ENCODE data around the gene ANKH.
A peak's percentile ranks its signal among the peaks of the same experiment; 100 is the strongest.

DNA sequence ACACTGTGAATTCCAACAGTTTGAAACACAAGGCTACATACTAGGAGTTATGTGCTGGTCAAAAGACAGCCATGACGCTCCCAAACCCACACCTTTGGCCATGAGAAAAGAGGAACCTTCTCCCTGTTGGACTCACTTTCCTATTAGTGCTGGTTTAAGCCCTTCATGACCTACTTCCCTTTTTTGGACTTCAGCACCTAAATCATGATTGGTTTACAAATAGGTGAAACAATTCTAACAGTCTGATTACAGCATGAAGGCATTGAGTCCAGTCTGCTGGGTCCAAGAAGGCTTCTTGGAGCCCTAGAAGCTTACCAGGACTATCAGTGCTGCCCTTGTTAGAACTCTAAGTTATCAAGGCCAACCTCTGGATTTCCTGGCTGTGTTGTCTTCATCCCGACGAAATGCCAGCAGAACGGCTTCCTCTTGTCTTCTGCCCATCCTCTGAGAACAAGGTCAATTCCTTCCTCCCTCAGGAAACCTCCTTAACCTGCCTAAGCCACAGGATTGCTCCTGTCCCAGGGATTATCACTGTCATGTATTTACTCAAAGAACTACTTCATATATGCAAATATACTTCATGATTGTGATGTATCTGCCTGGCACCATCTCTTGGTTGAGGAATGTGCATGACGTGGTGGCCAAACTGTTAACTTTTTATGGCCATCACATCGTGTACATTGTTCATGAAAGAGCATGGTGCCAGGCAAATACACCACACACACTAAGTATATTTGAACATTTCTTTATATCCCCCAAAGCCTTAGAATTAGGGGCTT lies 83.6 kb downstream of the ANKH start:
- TF ChIP-seq, protein P1, sequence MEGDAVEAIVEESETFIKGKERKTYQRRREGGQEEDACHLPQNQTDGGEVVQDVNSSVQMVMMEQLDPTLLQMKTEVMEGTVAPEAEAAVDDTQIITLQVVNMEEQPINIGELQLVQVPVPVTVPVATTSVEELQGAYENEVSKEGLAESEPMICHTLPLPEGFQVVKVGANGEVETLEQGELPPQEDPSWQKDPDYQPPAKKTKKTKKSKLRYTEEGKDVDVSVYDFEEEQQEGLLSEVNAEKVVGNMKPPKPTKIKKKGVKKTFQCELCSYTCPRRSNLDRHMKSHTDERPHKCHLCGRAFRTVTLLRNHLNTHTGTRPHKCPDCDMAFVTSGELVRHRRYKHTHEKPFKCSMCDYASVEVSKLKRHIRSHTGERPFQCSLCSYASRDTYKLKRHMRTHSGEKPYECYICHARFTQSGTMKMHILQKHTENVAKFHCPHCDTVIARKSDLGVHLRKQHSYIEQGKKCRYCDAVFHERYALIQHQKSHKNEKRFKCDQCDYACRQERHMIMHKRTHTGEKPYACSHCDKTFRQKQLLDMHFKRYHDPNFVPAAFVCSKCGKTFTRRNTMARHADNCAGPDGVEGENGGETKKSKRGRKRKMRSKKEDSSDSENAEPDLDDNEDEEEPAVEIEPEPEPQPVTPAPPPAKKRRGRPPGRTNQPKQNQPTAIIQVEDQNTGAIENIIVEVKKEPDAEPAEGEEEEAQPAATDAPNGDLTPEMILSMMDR (IDR thresholded peaks at IDR 0.05; ENCODE audit: low read depth, low read length, missing input control), result no peak
- TF ChIP-seq FOXA1 (IDR thresholded peaks at IDR 0.05), result no peak
- TF ChIP-seq YY1 (IDR thresholded peaks at IDR 0.05), result no peak
- TF ChIP-seq, protein P2, sequence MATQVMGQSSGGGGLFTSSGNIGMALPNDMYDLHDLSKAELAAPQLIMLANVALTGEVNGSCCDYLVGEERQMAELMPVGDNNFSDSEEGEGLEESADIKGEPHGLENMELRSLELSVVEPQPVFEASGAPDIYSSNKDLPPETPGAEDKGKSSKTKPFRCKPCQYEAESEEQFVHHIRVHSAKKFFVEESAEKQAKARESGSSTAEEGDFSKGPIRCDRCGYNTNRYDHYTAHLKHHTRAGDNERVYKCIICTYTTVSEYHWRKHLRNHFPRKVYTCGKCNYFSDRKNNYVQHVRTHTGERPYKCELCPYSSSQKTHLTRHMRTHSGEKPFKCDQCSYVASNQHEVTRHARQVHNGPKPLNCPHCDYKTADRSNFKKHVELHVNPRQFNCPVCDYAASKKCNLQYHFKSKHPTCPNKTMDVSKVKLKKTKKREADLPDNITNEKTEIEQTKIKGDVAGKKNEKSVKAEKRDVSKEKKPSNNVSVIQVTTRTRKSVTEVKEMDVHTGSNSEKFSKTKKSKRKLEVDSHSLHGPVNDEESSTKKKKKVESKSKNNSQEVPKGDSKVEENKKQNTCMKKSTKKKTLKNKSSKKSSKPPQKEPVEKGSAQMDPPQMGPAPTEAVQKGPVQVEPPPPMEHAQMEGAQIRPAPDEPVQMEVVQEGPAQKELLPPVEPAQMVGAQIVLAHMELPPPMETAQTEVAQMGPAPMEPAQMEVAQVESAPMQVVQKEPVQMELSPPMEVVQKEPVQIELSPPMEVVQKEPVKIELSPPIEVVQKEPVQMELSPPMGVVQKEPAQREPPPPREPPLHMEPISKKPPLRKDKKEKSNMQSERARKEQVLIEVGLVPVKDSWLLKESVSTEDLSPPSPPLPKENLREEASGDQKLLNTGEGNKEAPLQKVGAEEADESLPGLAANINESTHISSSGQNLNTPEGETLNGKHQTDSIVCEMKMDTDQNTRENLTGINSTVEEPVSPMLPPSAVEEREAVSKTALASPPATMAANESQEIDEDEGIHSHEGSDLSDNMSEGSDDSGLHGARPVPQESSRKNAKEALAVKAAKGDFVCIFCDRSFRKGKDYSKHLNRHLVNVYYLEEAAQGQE (IDR thresholded peaks at IDR 0.05), result no peak
- TF ChIP-seq, protein P3, sequence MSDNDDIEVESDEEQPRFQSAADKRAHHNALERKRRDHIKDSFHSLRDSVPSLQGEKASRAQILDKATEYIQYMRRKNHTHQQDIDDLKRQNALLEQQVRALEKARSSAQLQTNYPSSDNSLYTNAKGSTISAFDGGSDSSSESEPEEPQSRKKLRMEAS (IDR thresholded peaks at IDR 0.05), result no peak
- TF ChIP-seq RAD21 (IDR thresholded peaks at IDR 0.05), result no peak
- TF ChIP-seq GABPA (IDR thresholded peaks at IDR 0.05 in 1 of 2, conservative IDR thresholded peaks at IDR 0.05 in 1 of 2), result no peak
- TF ChIP-seq EGR1 (IDR thresholded peaks at IDR 0.05; ENCODE audit: low read depth in 2 of 2), result no peak
- TF ChIP-seq SP1 (IDR thresholded peaks at IDR 0.05), result peak; percentile 21
- TF ChIP-seq HNF4A (conservative IDR thresholded peaks at IDR 0.05), result peak; percentile 42 to 75
